A673 (cell line): ENCODE results near the gene LDB2.

Source experiments
- CTCF ChIP-seq: fragments of 300-800, 200-600 bp; sonication (generic); conservative IDR thresholded peaks from 2 replicates; pipeline ENCODE4 v1.5.1; 2017; ENCODE audit warnings: low read depth, mild to moderate bottlenecking, antibody characterized with exemption, low read length, moderate library complexity, mixed read lengths
- EZH2 ChIP-seq: fragments of 200-600 bp; sonication (generic); IDR thresholded peaks from 2 replicates; pipeline ENCODE4 v1.6.1; 2017; ENCODE audit warnings: borderline replicate concordance, low read depth, mild to moderate bottlenecking, mixed read lengths, antibody characterized with exemption, low read length; ENCODE audit not compliant: poor library complexity, severe bottlenecking

DNA sequence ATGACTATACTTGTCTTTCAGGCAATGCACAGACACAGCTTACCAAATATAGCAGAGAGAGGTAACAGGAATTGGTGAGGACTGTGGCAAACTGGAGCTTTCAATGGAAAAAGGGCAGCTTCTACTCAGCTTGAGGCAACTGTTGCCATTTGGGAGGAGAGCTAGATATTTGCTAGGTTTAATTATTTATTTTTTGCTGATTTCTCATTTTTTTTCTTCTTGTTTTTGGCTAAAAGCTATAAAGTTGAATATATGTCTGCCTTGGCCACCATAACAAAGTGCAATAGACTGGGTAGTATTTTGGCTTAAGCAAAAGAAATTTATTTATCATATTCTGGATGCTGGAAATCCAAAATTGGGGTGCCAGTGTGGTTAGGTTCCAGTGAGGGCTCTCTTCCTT, 93.9 kb downstream of the LDB2 start:
- TF ChIP-seq CTCF, result no peak
- TF ChIP-seq EZH2, result no peak
